A172 (cell line): ENCODE measurements around the gene FIGLA. TPM values are rescaled to one million over a fixed set of nuclear protein-coding genes. Genes with fewer than 3 reads are reported as not detected.
A peak's percentile ranks its signal among the peaks of the same experiment; 100 is the strongest.
"Not testable (repeated sequence)": the region's sequence is repeated elsewhere in the genome, so short reads cannot be mapped to it uniquely, and the experiment has no call there.

Experiments
- DNase-seq: peaks from one replicate; pipeline ENCODE4 v3.0.0-alpha.2; 2015; ENCODE audit warnings: low spot score
- total RNA-seq: library from RNA; depleted of rRNA; stranded (reverse); fragments of >200 nt; shearing (Covaris generic); gene quantifications from 2 replicates; pipeline ENCODE4 v1.2.3, GENCODE V29; 2014; rRNA removed

The FIGLA gene
- total RNA-seq, 1 experiment from 2014 or later = not detected

DNA sequence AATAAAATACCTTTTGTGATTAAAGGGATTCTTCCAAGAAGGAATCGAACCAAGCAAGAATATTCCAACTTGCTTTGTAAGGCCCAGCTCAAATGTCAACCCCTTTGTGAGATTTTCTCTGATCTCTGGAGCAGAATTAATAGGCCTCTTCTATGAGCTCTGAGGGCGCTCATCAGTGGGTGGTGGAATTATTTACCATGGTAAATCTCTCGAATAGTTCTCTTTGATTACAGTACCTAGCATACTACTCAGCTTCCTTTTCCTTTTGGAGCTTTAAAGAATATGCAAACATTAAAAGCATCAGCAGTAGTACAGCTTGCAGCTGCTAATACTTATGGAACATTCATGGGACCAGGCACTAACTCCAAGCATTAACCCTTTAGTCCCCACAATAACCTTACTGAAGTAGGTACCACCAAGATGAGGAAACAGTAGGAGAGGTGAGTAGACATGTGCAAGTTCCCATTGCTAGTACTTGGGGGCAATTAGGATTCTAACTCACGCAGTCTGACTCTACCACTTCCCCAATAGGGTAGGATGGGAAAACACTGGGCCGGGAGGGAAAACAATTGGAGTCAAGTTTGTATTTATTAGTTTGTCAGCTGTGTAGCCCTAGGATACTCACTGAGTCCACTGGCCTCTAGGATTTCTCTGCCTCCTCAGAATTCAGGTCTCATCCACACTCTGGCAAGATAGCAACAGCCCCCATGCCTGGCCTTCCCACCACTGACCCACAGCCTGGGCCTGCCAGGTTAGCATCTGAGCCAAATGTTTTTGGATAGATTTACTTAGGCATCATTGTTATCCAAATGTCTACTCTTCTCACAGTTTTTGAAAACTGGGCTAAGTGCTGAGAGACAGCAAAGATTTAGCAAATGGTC lies 44.1 kb downstream of the FIGLA start:
- no peak for DNase-seq

DNA sequence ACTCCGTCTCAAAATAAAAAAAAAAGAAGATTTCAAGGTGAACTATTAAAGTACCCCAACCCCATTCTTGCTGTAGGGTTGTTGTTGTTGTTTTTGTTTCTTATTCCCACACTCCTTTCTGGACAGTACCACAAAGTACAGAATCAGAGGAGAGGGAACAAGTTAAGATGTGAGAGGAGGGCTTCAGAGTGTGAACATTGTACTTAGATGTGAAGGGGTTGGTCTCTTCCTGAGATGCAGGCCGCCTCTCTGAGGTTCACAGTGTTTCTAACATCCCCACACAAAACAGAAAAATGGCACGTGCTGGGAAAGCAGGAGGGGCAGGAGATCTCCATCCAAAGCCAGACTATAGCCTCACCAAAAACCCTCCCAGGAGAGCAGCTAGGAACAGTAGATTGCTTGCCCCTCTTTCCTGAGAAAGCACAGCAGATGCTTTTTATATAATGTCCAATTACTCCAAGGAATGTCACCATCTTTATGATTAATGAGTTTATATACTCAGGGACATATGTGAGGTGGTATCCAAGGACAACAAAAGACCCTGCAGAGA lies 45.1 kb downstream of the FIGLA start:
- DNase-seq = no peak

DNA sequence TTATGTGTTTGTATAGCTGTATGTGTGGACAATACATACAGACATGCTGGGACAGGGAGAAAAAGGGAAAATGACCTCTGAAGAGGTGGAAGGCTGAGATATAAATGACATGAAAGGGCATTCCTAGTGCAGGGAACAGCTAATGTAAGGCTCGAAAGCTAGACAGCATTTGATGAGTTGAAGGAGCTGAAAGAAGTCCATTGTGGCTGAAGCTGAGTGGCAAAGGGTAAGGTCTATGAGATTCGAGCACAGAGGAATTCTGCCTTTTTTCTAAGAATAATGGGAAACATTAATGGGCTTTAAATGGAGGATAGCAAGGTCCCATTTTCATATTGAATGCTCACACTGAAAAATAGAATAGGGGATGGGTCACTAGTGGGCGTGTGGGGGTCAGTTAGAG lies 46.0 kb downstream of the FIGLA start:
- DNase-seq = no peak

DNA sequence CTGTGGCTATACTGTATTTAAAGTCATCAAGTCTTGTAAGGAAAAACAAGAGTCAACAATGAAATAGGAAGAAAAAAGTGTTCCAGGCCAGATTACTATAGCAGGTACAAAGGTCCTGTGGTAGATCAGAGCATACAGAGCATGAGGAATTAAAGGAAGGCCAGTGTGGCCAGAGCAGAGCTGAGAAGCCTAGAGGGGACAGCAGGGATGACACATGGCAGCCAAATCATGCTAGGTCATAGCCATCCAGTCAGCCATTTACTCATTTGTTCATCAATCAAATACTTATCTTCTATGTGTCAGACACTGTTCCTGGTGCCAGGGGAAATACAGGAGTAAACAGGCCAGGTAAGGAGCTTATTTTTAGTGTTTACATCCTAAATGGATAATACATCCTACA lies 46.8 kb downstream of the FIGLA start:
- DNase-seq = no peak

DNA sequence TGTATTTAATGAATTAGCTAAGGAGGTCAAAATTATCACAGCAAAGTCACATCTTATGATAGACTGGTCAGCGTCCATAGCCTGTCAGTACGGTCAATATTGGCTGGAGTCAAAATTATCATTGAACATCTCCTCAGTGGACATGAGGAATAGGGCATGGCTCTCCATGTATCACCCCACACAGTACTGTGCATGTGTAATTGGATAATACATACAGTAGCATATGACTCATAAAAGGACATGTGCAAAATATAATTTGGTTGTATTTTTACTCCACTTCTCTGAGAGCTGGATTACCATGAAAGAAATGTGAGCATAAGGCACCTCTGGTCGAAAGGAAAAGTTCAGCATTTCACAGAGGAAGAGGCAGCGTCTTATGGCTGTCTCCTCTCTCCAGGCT lies 47.4 kb downstream of the FIGLA start:
- no peak for DNase-seq

DNA sequence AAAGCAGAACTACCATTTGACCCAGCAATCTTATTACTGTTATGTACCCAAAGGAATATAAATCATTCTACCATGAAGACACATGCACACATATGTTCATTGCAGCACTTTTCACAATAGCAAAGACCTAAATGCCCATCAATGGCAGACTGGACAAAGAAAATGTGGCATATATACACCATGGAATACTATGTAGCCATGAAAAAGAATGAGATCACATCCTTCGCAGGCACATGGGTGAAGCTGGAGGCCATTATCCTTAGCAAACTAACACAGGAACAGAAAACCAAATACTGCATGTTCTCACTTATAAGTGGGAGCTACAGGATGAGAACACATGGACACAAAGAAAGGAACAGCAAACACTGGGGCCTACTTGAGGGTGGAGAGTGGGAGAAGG lies 51.0 kb downstream of the FIGLA start:
- not testable (repeated sequence) for DNase-seq

DNA sequence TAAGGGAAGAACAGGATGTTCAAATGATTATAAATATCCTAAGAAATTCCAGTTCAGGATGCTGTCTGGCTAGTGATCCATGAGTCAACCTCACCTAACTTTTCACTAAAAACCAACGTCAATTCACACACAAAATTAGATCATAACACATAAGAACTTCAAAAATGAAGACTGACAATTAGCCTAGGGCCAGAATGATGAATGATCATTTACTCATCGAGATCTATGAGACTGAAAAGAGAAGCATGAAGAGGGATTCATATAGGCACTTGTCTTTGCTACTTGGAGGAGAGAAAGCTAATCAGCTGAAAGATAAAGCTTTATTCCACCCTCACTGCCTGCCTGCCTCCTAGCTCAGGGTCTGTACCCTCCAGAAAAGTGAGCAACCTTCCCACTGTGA lies 52.3 kb downstream of the FIGLA start:
- no peak for DNase-seq

DNA sequence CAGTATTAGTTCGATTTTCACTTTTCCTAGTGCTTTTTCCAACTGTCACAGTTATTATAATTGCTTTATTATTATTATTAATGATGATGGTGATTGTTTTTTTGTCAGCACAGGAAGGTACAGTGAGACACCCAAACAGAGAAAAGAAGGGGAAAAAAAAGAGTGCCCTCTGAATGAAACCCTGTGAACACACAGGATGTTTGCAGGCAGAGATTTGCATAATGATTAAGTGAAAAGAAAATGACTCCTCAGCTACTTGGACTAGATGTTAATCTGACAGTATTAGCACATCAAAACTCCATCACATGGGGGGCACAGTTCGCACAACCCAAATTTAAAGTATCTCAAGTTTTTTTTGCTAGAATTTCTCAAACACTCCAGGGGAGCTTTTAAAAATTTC lies 55.4 kb downstream of the FIGLA start:
- no peak for DNase-seq

DNA sequence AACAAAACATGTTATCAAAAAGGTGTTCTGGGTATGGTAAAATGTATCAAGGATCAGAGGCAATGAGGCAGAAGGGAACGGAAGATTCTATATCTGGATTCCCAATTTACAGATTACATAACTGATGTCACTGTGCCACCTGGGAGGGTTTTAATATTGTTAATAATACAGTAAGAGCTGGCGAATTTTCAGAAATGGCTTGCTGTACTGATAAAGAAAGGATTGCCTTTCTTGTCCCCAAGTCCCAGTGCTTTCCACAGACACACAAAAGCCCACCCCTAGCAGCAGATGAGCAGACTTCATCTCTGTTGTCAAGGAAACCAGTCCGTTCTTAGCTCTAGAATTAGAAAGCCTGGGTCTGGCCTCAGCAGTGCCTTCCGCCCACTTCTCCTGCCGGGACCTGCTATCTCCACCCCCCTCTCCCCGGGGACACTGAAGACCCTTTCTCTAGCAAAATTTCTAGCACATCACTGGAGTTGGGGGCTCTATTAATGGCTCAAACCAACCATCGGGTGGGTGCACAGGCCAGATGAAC lies 56.7 kb downstream of the FIGLA start:
- DNase-seq = no peak

DNA sequence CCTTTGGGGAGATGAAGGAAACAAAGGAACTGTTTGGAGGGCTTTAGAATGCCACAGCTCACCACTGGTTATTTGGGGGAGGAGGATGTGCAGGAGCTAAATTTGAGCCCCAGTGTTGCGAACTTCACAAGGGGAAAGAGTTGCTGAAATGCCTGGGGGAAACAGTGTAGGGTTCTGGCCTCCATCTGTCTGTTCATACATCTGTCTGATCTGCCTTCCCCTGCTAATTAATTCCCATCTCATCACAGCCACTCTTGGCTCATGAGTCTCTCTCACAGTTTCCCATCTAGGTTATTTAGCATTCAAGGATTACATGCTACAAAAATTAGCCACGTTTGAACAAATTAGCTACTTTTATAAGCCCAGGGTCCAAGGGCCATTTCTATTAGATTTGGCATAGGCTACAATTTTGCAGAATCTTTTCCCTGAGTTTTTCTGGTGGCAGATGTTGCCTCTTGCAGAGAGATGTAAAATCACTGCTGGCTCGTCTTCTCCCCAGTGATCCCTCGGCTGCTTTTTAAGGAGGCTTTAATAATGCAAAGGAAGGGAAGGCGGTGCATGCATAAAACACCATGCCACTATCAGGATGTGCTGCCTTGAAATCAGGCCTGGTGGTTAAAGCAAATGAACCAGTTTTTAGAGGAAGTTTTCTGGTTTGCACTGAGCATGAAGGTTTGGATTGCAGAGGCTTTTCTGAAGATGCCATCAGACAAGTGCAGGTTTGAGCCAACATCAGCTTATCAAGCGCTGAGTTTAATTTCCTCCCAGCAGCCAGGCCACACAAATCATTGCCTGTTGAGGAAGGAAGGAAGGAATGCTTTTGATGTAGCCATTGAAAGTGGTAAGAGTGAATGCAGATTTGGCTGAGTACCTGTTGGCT lies 57.4 kb downstream of the FIGLA start:
- DNase-seq = no peak

DNA sequence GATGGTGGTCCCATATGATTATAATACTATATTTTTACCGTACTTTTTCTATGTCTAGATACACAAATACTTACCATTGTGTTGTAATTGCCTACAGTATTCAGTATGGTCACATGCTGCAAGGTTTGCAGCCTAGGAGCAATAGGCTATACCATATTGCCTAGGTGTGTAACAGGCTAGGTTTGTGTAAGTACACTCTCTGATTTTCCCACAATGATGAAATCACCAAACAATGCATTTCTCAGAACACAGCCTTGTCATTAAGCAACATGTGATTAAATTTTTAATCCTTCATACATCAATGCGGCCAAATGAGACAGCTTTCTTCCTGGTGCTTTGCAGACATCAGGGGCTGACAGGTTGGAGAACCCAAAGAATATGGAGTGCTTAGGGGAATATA lies 59.7 kb downstream of the FIGLA start:
- no peak for DNase-seq

DNA sequence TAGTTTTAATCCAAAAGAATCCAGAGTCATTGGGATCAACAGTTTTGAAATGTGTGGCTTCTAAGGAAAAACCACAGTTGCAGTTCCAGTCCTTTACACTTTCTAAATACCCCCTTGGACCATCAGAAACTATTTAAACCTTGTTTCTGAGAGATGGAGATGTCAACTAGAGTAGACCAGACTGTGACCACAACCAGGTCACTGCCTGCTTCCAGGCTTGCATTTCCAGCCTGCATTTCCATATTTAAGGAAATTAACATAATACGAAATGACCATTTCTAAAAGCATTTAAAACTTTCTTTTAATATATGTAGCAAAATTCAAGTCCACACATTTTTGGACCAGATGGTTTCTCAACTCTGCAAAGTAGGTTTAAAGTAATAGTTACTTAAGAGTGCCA lies 60.8 kb downstream of the FIGLA start:
- DNase-seq = no peak

DNA sequence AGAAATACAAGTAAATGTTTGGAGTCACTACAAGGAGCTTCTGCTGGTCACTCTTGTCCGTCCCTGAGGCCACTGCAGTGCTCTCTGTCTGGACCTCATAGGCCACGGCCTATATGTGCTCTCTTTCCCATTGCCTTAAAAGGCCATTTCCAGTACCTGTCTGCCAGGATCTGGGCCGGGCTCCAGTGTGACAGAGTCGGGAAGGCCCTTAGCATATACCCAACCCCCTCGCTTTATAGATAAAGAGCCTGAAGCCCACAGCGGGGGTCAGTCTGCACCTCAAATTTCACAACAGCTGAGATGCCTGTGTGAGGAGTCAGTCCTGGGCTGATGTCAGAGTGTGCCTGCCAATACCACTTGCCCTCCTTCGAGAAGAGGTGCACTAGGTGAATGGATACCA lies 62.3 kb downstream of the FIGLA start:
- DNase-seq = peak; percentile 54

Other genes starting within 250 kb of the FIGLA start
- 0.31 and 1.0 TPM in 2 replicates for gene TGFA, start 236.8 kb downstream of the FIGLA start, total RNA-seq
- 47.5 and 50.5 TPM in 2 replicates for gene ADD2, start 22.4 kb downstream of the FIGLA start, total RNA-seq
- gene CLEC4F, start 30.0 kb upstream of the FIGLA start, total RNA-seq = not detected in 2 replicates
- 0.14 TPM in 1 of 2 replicates, not detected in the other for gene CD207, start 45.2 kb upstream of the FIGLA start, total RNA-seq
- 3.3 and 5.0 TPM in 2 replicates for gene VAX2, start 109.9 kb upstream of the FIGLA start, total RNA-seq
- 0.93 TPM in 1 of 2 replicates, not detected in the other for gene ATP6V1B1, start 145.3 kb upstream of the FIGLA start, total RNA-seq
- not detected in 2 replicates for gene ANKRD53, start 188.0 kb upstream of the FIGLA start, total RNA-seq
- 41.4 and 49.5 TPM in 2 replicates for gene TEX261, start 204.2 kb upstream of the FIGLA start, total RNA-seq